ENCODE measurements around the gene UFD1. TPM values are rescaled to one million over a fixed set of nuclear protein-coding genes. Genes with fewer than 3 reads are reported as not detected.

The UFD1 gene
- total RNA-seq, 4 donors from 2014 or later: 4.9 to 57.2 (median 36.8) TPM

- DNase-seq: no peak
- intact Hi-C loops (cut with DNase I; ENCODE audit: low total_unique reads): no loop called here
- peaks cover 0 to 24% (median 8%) of the 10 kb centered on the region in 4 donors for H3K36me3 ChIP-seq
- TF ChIP-seq EP300 (IDR thresholded peaks at IDR 0.05; ENCODE audit: low read depth) (no peak), POLR2A (IDR thresholded peaks at IDR 0.05) (no peak), POLR2AphosphoS5 (IDR thresholded peaks at IDR 0.05) (no peak), CTCF (IDR thresholded peaks at IDR 0.05) (no peak)
- H3K4me1 ChIP-seq: no peaks in the 10 kb centered on the region
- 100% methylated on average over 1 of the region's 1 CpG for whole genome bisulfite sequencing, 2 donors (ENCODE audit: low coverage in 1 of 2)
- in situ Hi-C loops (cut with MboI; ENCODE audit: low pct_ligation_motif_present in 1 of 4, low pct_unique_long_range_greater_than_20kb in 1 of 4, low sequenced_read_pairs in 3 of 4): no loop called here
- no peak overlapping the region for H3K4me3 ChIP-seq
- no peaks in the 10 kb centered on the region for H3K27me3 ChIP-seq
- no peaks in the 10 kb centered on the region for H3K9me3 ChIP-seq
- no peak overlapping the region for H3K27ac ChIP-seq
Measured at GRCh38 chr22:19411690-19412045, 67.3 kb downstream of the UFD1 start.

- H3K4me3 ChIP-seq: no peak overlapping the region
- no peaks in the 10 kb centered on the region for H3K4me1 ChIP-seq
- DNase-seq: no peak
- no peaks in the 10 kb centered on the region for H3K9me3 ChIP-seq
- intact Hi-C loops (cut with DNase I; ENCODE audit: low total_unique reads): no loop called here
- in situ Hi-C loops (cut with MboI; ENCODE audit: low pct_ligation_motif_present in 1 of 4, low pct_unique_long_range_greater_than_20kb in 1 of 4, low sequenced_read_pairs in 3 of 4): no loop called here
- TF ChIP-seq POLR2A (IDR thresholded peaks at IDR 0.05) (no peak), POLR2AphosphoS5 (IDR thresholded peaks at IDR 0.05) (no peak), EP300 (IDR thresholded peaks at IDR 0.05; ENCODE audit: low read depth) (no peak), CTCF (IDR thresholded peaks at IDR 0.05) (no peak)
- H3K36me3 ChIP-seq: peaks cover 0 to 27% (median 8%) of the 10 kb centered on the region in 4 donors
- no peak overlapping the region for H3K27ac ChIP-seq
- H3K27me3 ChIP-seq: no peaks in the 10 kb centered on the region
- 96% methylated on average over 6 of the region's 6 CpGs; no CpG with 5 or more reads in 1 of the 2 donors for WGBS, 2 donors (ENCODE audit: low coverage in 1 of 2)
Measured at GRCh38 chr22:19410941-19411689, 67.9 kb downstream of the UFD1 start.

- no peaks in the 10 kb centered on the region for H3K4me1 ChIP-seq
- intact Hi-C loops (cut with DNase I; ENCODE audit: low total_unique reads): no loop called here
- DNase-seq: no peak
- H3K27me3 ChIP-seq: no peaks in the 10 kb centered on the region
- no peaks in the 10 kb centered on the region for H3K9me3 ChIP-seq
- TF ChIP-seq POLR2A (IDR thresholded peaks at IDR 0.05) (no peak), POLR2AphosphoS5 (IDR thresholded peaks at IDR 0.05) (no peak), CTCF (IDR thresholded peaks at IDR 0.05) (no peak), EP300 (IDR thresholded peaks at IDR 0.05; ENCODE audit: low read depth) (no peak)
- no peak overlapping the region for H3K4me3 ChIP-seq
- H3K27ac ChIP-seq: no peak overlapping the region
- in situ Hi-C loops (cut with MboI; ENCODE audit: low pct_ligation_motif_present in 1 of 4, low pct_unique_long_range_greater_than_20kb in 1 of 4, low sequenced_read_pairs in 3 of 4): loop anchor here in 1 of 4 donors (10.0 kb wide), 1 partner anchor 57 kb away; no protein-coding TSS in a partner anchor
- H3K36me3 ChIP-seq: peaks cover 0 to 34% (median 11%) of the 10 kb centered on the region in 4 donors
- WGBS, 2 donors (ENCODE audit: low coverage in 1 of 2): 81 to 83% methylated on average over 7 to 16 of the region's 16 CpGs
Measured at GRCh38 chr22:19407649-19408606, 71.1 kb downstream of the UFD1 start.

- Histone ChIP-seq H3K9me3 (no peaks in the 10 kb centered on the region), H3K36me3 (peaks cover 0 to 34% (median 11%) of the 10 kb centered on the region in 4 donors), H3K4me3 (no peak overlapping the region), H3K27me3 (no peaks in the 10 kb centered on the region), H3K27ac (no peak overlapping the region), H3K4me1 (no peaks in the 10 kb centered on the region)
- intact Hi-C loops (cut with DNase I; ENCODE audit: low total_unique reads) (no loop called here), in situ Hi-C loops (cut with MboI; ENCODE audit: low pct_ligation_motif_present in 1 of 4, low pct_unique_long_range_greater_than_20kb in 1 of 4, low sequenced_read_pairs in 3 of 4) (loop anchor here in 1 of 4 donors (10.0 kb wide), 1 partner anchor 58 kb away; no protein-coding TSS in a partner anchor)
- TF ChIP-seq POLR2A (IDR thresholded peaks at IDR 0.05) (no peak), EP300 (IDR thresholded peaks at IDR 0.05; ENCODE audit: low read depth) (no peak), POLR2AphosphoS5 (IDR thresholded peaks at IDR 0.05) (no peak), CTCF (IDR thresholded peaks at IDR 0.05) (no peak)
- WGBS, 2 donors (ENCODE audit: low coverage in 1 of 2): 96 to 100% methylated on average over 2 to 4 of the region's 4 CpGs
- no peak for DNase-seq
Measured at GRCh38 chr22:19406846-19407245, 72.1 kb downstream of the UFD1 start.
